SK-N-MC (cell line): ENCODE results near the gene METTL1.

Experiments
- EZH2 ChIP-seq: fragments of 200-600 bp; sonication (generic); IDR thresholded peaks from one replicate; pipeline ENCODE4 v1.6.1; 2017; ENCODE audit warnings: antibody characterized with exemption
- POLR2AphosphoS5 ChIP-seq: IDR thresholded peaks from 2 replicates; pipeline ENCODE4 v1.6.1; 2012; ENCODE audit warnings: mild to moderate bottlenecking, low read depth, low read length, borderline replicate concordance

- TF ChIP-seq POLR2AphosphoS5 = no peak
- TF ChIP-seq EZH2 = no peak
Measured at GRCh38 chr12:57755454-57756372, 16.2 kb downstream of the METTL1 start.
